Aorta (tissue), 5 donors: ENCODE data around the gene LARGE1. TPM values are rescaled to one million over a fixed set of nuclear protein-coding genes. Genes with fewer than 3 reads are reported as not detected.

Experiments used
- ATAC-seq: fragments of 200-7000 bp; cut with Tn5 transposase; one replicate; pipeline ENCODE4 v1.9.1; 2022; ENCODE audit warnings: moderate library complexity; ENCODE audit not compliant: low FRiP score
- DNase-seq, 2 donors: peaks; one replicate each; pipeline ENCODE4 v3.0.0-alpha.2; 2020
- H3K27ac ChIP-seq, 2 donors: one replicate each; pipeline ENCODE4 v1.5.1; 2013; ENCODE audit warnings: low read length in 2 of 2, mild to moderate bottlenecking in 2 of 2, moderate library complexity in 2 of 2, control low read depth in 1 of 2, inconsistent platforms in 1 of 2, low read depth in 1 of 2
- H3K27me3 ChIP-seq, 2 donors: one replicate each; pipeline ENCODE4 v1.6.1; 2013; ENCODE audit warnings: control low read depth in 1 of 2, low read length in 1 of 2, mild to moderate bottlenecking in 1 of 2, moderate library complexity in 1 of 2; ENCODE audit not compliant: insufficient read depth in 2 of 2, control insufficient read depth in 1 of 2
- H3K36me3 ChIP-seq, 2 donors: one replicate each; pipeline ENCODE4 v1.6.1; 2013; ENCODE audit warnings: control low read depth in 1 of 2, low read length in 1 of 2, mild to moderate bottlenecking in 1 of 2; ENCODE audit not compliant: insufficient read depth in 2 of 2, control insufficient read depth in 1 of 2
- H3K4me1 ChIP-seq, 2 donors: one replicate each; pipeline ENCODE4 v1.6.1; 2013; ENCODE audit warnings: low read length in 2 of 2, control low read depth in 1 of 2, mild to moderate bottlenecking in 1 of 2, moderate library complexity in 1 of 2; ENCODE audit not compliant: insufficient read depth in 2 of 2, control insufficient read depth in 1 of 2
- H3K4me3 ChIP-seq, 2 donors: one replicate each; pipeline ENCODE4 v1.5.1; 2013; ENCODE audit warnings: low read length in 2 of 2, control low read depth in 1 of 2, mild to moderate bottlenecking in 1 of 2
- H3K9me3 ChIP-seq: one replicate; pipeline ENCODE4 v1.6.1; 2013; ENCODE audit warnings: mild to moderate bottlenecking, low read length; ENCODE audit not compliant: control insufficient read depth
- WGBS, 2 donors: extraction: QIAGEN DNeasy Blood & Tissue Kit; methylation state at CpG; one replicate each; pipeline ENCODE4 v1.1.7; 2013; 5-methylcytosine and 5-hydroxymethylcytosine counted together
- intact Hi-C, 2 donors: fragments of 100-400 bp; cut with DNase I; formaldehyde crosslinking; loops; one replicate each; pipeline versions ENCODE4 v1.14.2 to v1.15.0; 2022
- polyA plus RNA-seq, 2 donors: library from polyadenylated mRNA; stranded (reverse); fragments of 200-250 nt; gene quantifications; one replicate each; pipeline ENCODE4 v1.2.3, GENCODE V29; 2013
- total RNA-seq, 2 donors: library from RNA; stranded (reverse); fragmentation: NEBNext Ultra II Directional; extraction: Animal tissue kit (Norgen Biotek cat#: 25700); gene quantifications; one replicate each; pipeline ENCODE4 v1.2.1, GENCODE V29; 2021
- donor health status: healthy with polysubstance abuse.
- donor health status: Bipolar disorder and iron deficiency.
- donor health status: DM: no; HTN: no; CAD: no.
- donor health status: DM: no; HTN: no; CAD: no.
- donor health status: DM: yes; HTN: yes; CAD: no.

The LARGE1 gene
- total and polyA plus RNA-seq, 4 donors = 2.6 to 52.5 (median 24.0) TPM

- WGBS, 2 donors = 94 to 98% methylated on average over 5 of the region's 5 CpGs
- ATAC-seq (no peak), DNase-seq (no peak)
Measured at GRCh38 chr22:33496112-33496511, 424.2 kb downstream of the LARGE1 start.

GRCh38 chr22:33493476-33494205, 426.6 kb downstream of the LARGE1 start:
- Histone ChIP-seq H3K9me3 (no peaks in the 10 kb centered on the region), H3K27ac (no peak overlapping the region), H3K27me3 (no peaks in the 10 kb centered on the region), H3K4me1 (no peaks in the 10 kb centered on the region), H3K4me3 (no peak overlapping the region), H3K36me3 (no peaks in the 10 kb centered on the region)
- WGBS, 2 donors = 87 to 90% methylated on average over 4 of the region's 4 CpGs
- DNase-seq (no peak), ATAC-seq (no peak)
- intact Hi-C loops = no loop called here

More at GRCh38 chr22:33496112-33496511, 424.2 kb downstream of the LARGE1 start:
- Histone ChIP-seq H3K27ac (no peak overlapping the region), H3K27me3 (no peaks in the 10 kb centered on the region), H3K4me1 (no peaks in the 10 kb centered on the region), H3K9me3 (no peaks in the 10 kb centered on the region), H3K36me3 (no peaks in the 10 kb centered on the region), H3K4me3 (no peak overlapping the region)
- intact Hi-C loops = no loop called here

GRCh38 chr22:33492210-33492651, 428.0 kb downstream of the LARGE1 start:
- Histone ChIP-seq H3K27ac (no peak overlapping the region), H3K9me3 (no peaks in the 10 kb centered on the region), H3K4me3 (no peak overlapping the region), H3K36me3 (no peaks in the 10 kb centered on the region), H3K27me3 (no peaks in the 10 kb centered on the region), H3K4me1 (no peaks in the 10 kb centered on the region)
- intact Hi-C loops = no loop called here
- 73% methylated on average over 4 of the region's 4 CpGs for WGBS, 2 donors
- no peak for ATAC-seq
- no peak for DNase-seq

- 84 to 89% methylated on average over 6 of the region's 6 CpGs for WGBS, 2 donors
- H3K36me3 ChIP-seq = no peaks in the 10 kb centered on the region
- no peaks in the 10 kb centered on the region for H3K9me3 ChIP-seq
- DNase-seq (no peak), ATAC-seq (no peak)
- H3K27ac ChIP-seq = no peak overlapping the region
- no peaks in the 10 kb centered on the region for H3K4me1 ChIP-seq
- H3K27me3 ChIP-seq = no peaks in the 10 kb centered on the region
- intact Hi-C loops = no loop called here
- no peak overlapping the region for H3K4me3 ChIP-seq
Measured at GRCh38 chr22:33487041-33487716, 433.1 kb downstream of the LARGE1 start.

- WGBS, 2 donors = 80 to 89% methylated on average over 5 of the region's 5 CpGs
- H3K27ac ChIP-seq = no peak overlapping the region
- no peaks in the 10 kb centered on the region for H3K36me3 ChIP-seq
- intact Hi-C loops = no loop called here
- no peak overlapping the region for H3K4me3 ChIP-seq
- no peaks in the 10 kb centered on the region for H3K9me3 ChIP-seq
- H3K4me1 ChIP-seq = no peaks in the 10 kb centered on the region
- no peaks in the 10 kb centered on the region for H3K27me3 ChIP-seq
- DNase-seq = no peak
- ATAC-seq = no peak
Measured at GRCh38 chr22:33481550-33481949, 438.7 kb downstream of the LARGE1 start.

GRCh38 chr22:33477120-33478111, 442.9 kb downstream of the LARGE1 start:
- Histone ChIP-seq H3K27ac (no peak overlapping the region), H3K27me3 (no peaks in the 10 kb centered on the region), H3K36me3 (no peaks in the 10 kb centered on the region), H3K9me3 (no peaks in the 10 kb centered on the region), H3K4me3 (no peak overlapping the region), H3K4me1 (peaks cover 0 to 3% of the 10 kb centered on the region in 2 donors)
- intact Hi-C loops = no loop called here
- no peak for DNase-seq
- WGBS, 2 donors = 54 to 67% methylated on average over 13 of the region's 13 CpGs
- ATAC-seq = no peak

GRCh38 chr22:33476716-33477115, 443.6 kb downstream of the LARGE1 start:
- ATAC-seq = no peak
- Histone ChIP-seq H3K4me1 (peaks cover 0 to 3% of the 10 kb centered on the region in 2 donors), H3K27ac (no peak overlapping the region), H3K27me3 (no peaks in the 10 kb centered on the region), H3K4me3 (no peak overlapping the region), H3K36me3 (no peaks in the 10 kb centered on the region), H3K9me3 (no peaks in the 10 kb centered on the region)
- DNase-seq = no peak
- intact Hi-C loops = no loop called here
- WGBS, 2 donors = 55 to 61% methylated on average over 13 of the region's 13 CpGs

- H3K27ac ChIP-seq = no peak overlapping the region
- no peak for ATAC-seq
- H3K36me3 ChIP-seq = no peaks in the 10 kb centered on the region
- DNase-seq = no peak
- H3K9me3 ChIP-seq = no peaks in the 10 kb centered on the region
- H3K4me3 ChIP-seq = no peak overlapping the region
- H3K4me1 ChIP-seq = peaks cover 0 to 3% of the 10 kb centered on the region in 2 donors
- intact Hi-C loops = no loop called here
- no peaks in the 10 kb centered on the region for H3K27me3 ChIP-seq
- WGBS, 2 donors = 93% methylated on average over 4 of the region's 4 CpGs
Measured at GRCh38 chr22:33476206-33476605, 444.1 kb downstream of the LARGE1 start.
